ENCODE data around the gene NCF4.

The NCF4 gene

GRCh38 chr22:36924151-36924698 is 63.4 kb downstream of the NCF4 start:
- DNase-seq, result no peak

GRCh38 chr22:36925388-36926290 is 64.8 kb downstream of the NCF4 start:
- no peak for DNase-seq

- no peak for DNase-seq
These were observed 65.5 kb downstream of the NCF4 start for GRCh38 chr22:36926309-36926708.

GRCh38 chr22:36926721-36927435 is 66.1 kb downstream of the NCF4 start:
- DNase-seq, result no peak
